SK-N-MC (cell line): ENCODE data around the gene NAV3.
A peak's percentile ranks its signal among the peaks of the same experiment; 100 is the strongest.
"Not testable (repeated sequence)": the region's sequence is repeated elsewhere in the genome, so short reads cannot be mapped to it uniquely, and the experiment has no call there.

Source experiments
- DNase-seq: peaks from one replicate; pipeline ENCODE4 v3.0.0-alpha.2; 2011; ENCODE audit warnings: low read depth, low spot score
- H3K27ac ChIP-seq: fragments of 200-600 bp; sonication (generic); 2 replicates; pipeline ENCODE4 v1.5.1; 2016; ENCODE audit warnings: mixed run types
- H3K36me3 ChIP-seq: fragments of 200-600 bp; sonication (generic); 2 replicates; pipeline ENCODE4 v1.6.1; 2017; ENCODE audit warnings: antibody characterized with exemption, low read length, mixed read lengths; ENCODE audit not compliant: insufficient read depth
- H3K4me3 ChIP-seq: fragments of 200-600 bp; sonication (generic); 2 replicates; pipeline ENCODE4 v1.5.1; 2016
- H3K9ac ChIP-seq: fragments of 200-600 bp; sonication (generic); 2 replicates; pipeline ENCODE4 v1.8.0; 2017; ENCODE audit warnings: mixed run types, mixed read lengths; ENCODE audit not compliant: insufficient read length
- H3K9me3 ChIP-seq: fragments of 200-600 bp; sonication (generic); 2 replicates; pipeline ENCODE4 v1.6.1; 2017; ENCODE audit warnings: low read depth, mild to moderate bottlenecking, antibody characterized with exemption, low read length, moderate library complexity, mixed read lengths
- EZH2 ChIP-seq: fragments of 200-600 bp; sonication (generic); IDR thresholded peaks from one replicate; pipeline ENCODE4 v1.6.1; 2017; ENCODE audit warnings: antibody characterized with exemption
- FOXP2 ChIP-seq: optimal IDR thresholded peaks from 2 replicates; pipeline ENCODE3; 2011; ENCODE audit warnings: mild to moderate bottlenecking, moderate library complexity; ENCODE audit not compliant: insufficient read depth; ENCODE audit errors: extremely low read length, control extremely low read depth
- POLR2AphosphoS5 ChIP-seq: IDR thresholded peaks from 2 replicates; pipeline ENCODE4 v1.6.1; 2012; ENCODE audit warnings: mild to moderate bottlenecking, low read depth, low read length, borderline replicate concordance

The NAV3 gene

GRCh38 chr12:78101946-78102635 is 271.4 kb downstream of the NAV3 start:
- Histone ChIP-seq H3K27ac (no peak overlapping the region), H3K9ac (no peak overlapping the region), H3K36me3 (no peaks in the 10 kb centered on the region), H3K4me3 (no peak overlapping the region), H3K9me3 (no peaks in the 10 kb centered on the region)
- no peak for TF ChIP-seq FOXP2
- TF ChIP-seq POLR2AphosphoS5 = no peak
- TF ChIP-seq EZH2 = no peak
- DNase-seq = no peak

GRCh38 chr12:78102801-78103200 is 272.1 kb downstream of the NAV3 start:
- not testable (repeated sequence) for H3K4me3 ChIP-seq, H3K9me3 ChIP-seq, DNase-seq, H3K9ac ChIP-seq, H3K36me3 ChIP-seq, H3K27ac ChIP-seq

- DNase-seq = no peak
- no peak overlapping the region for H3K4me3 ChIP-seq
- no peaks in the 10 kb centered on the region for H3K36me3 ChIP-seq
- no peaks in the 10 kb centered on the region for H3K9me3 ChIP-seq
- no peak overlapping the region for H3K9ac ChIP-seq
- no peak for TF ChIP-seq EZH2
- TF ChIP-seq POLR2AphosphoS5 = no peak
- TF ChIP-seq FOXP2 = no peak
- H3K27ac ChIP-seq = no peak overlapping the region
Observed at GRCh38 chr12:78115889-78116288, 285.2 kb downstream of the NAV3 start.

- Histone ChIP-seq H3K9ac (no peak overlapping the region), H3K4me3 (no peak overlapping the region), H3K27ac (no peak overlapping the region), H3K36me3 (no peaks in the 10 kb centered on the region), H3K9me3 (no peaks in the 10 kb centered on the region)
- TF ChIP-seq POLR2AphosphoS5 = no peak
- TF ChIP-seq FOXP2 = no peak
- no peak for TF ChIP-seq EZH2
- DNase-seq = no peak
Observed at GRCh38 chr12:78118036-78118435, 287.3 kb downstream of the NAV3 start.

- H3K9me3 ChIP-seq = no peaks in the 10 kb centered on the region
- H3K9ac ChIP-seq = no peak overlapping the region
- H3K27ac ChIP-seq = no peak overlapping the region
- DNase-seq = no peak
- H3K36me3 ChIP-seq = no peaks in the 10 kb centered on the region
- no peak for TF ChIP-seq POLR2AphosphoS5
- no peak for TF ChIP-seq EZH2
- TF ChIP-seq FOXP2 = no peak
- no peak overlapping the region for H3K4me3 ChIP-seq
Observed at GRCh38 chr12:78118486-78118885, 287.8 kb downstream of the NAV3 start.

- Histone ChIP-seq H3K27ac (no peak overlapping the region), H3K9me3 (no peaks in the 10 kb centered on the region), H3K36me3 (no peaks in the 10 kb centered on the region), H3K4me3 (no peak overlapping the region), H3K9ac (no peak overlapping the region)
- TF ChIP-seq POLR2AphosphoS5 (no peak), EZH2 (no peak), FOXP2 (no peak)
- DNase-seq = no peak
Observed at GRCh38 chr12:78119351-78119918, 288.7 kb downstream of the NAV3 start.

GRCh38 chr12:78120306-78120705 is 289.6 kb downstream of the NAV3 start:
- no peaks in the 10 kb centered on the region for H3K36me3 ChIP-seq
- TF ChIP-seq FOXP2 (no peak), EZH2 (no peak), POLR2AphosphoS5 (no peak)
- H3K9ac ChIP-seq = no peak overlapping the region
- H3K9me3 ChIP-seq = no peaks in the 10 kb centered on the region
- no peak overlapping the region; the same call in 1 of the 2 replicates for H3K27ac ChIP-seq
- DNase-seq = no peak
- H3K4me3 ChIP-seq = no peak overlapping the region

- peak; percentile 66 for DNase-seq
- Histone ChIP-seq H3K9ac (no peak overlapping the region), H3K9me3 (no peaks in the 10 kb centered on the region), H3K36me3 (no peaks in the 10 kb centered on the region), H3K27ac (peak overlapping the region; percentile 53), H3K4me3 (no peak overlapping the region)
- no peak for TF ChIP-seq POLR2AphosphoS5
- no peak for TF ChIP-seq FOXP2
- no peak for TF ChIP-seq EZH2
Observed at GRCh38 chr12:78120866-78121560, 290.3 kb downstream of the NAV3 start.
